LoVo (cell line): Measurements from ENCODE around the gene GRPEL1.
"Not testable (repeated sequence)": the region's sequence is repeated elsewhere in the genome, so short reads cannot be mapped to it uniquely, and the experiment has no call there.

ENCODE experiments used
- DNase-seq: peaks from one replicate; pipeline ENCODE4 v3.0.0-alpha.2; 2016; ENCODE audit warnings: low spot score

Gene GRPEL1

DNA sequence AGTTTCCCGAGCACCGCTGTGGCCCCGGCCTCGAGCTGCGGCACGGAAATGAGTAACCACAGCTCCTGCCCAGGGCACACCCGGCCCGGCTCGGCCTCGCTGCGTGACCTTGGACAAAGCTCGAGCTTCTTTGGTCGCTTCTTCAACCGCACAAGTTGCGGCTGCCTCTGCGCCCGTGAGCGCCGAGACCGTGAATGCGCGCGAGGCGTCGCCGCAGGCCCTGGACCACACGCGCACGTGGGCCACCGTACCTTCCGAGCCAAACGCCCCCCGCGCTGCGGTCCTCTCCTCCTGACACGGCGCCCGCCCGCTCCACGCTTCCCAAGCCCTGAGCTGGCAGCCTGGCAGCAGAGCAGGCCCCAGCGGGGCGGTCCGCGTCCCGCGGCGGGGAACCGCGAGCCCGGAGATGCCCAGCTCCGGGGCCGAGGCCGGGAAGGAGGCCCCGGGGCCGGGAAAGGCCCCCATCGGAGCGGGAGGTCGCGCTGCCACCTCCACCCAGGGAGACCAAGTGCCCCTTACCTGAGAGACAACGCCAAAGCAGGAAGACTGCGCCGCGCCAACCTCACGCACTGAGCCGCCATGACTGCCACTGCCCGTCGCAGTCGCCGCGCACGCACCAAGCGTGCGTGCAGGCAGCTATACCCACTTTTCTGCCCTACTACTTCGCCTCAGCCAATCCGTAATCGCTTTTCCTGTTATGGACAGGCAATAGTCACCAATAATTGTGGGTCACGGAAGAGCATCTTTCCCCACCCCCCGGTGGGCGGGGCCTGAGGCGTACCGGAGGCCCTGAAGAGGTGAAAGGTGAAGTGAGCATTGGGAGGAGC, at the start of gene GRPEL1:
TSS of gene GRPEL1 (minus strand) at position 613 of the 827 bp plus-strand sequence. CDS start at position 581, 32 bp downstream.
- peak; percentile 99 for DNase-seq

DNA sequence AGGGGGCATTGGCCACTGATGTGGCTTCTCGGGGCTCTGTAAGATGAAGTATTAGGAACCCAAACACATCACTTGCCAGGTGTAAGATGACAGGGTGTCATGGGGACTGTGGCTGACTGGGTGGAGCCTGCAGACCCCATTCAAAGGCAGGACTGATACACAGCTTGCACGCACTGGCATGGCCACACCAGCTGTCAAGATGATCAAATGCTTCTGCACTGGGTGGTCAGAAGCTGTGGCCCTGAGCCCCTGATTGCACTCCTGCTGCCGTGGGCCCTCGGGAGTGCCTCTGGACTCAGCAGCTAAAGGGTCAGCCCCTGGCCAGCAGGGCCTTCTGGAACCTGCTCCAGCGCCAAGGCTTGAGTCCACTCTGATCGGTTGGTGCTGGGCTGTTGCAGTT, 48.8 kb upstream of the GRPEL1 start:
- DNase-seq, result no peak

DNA sequence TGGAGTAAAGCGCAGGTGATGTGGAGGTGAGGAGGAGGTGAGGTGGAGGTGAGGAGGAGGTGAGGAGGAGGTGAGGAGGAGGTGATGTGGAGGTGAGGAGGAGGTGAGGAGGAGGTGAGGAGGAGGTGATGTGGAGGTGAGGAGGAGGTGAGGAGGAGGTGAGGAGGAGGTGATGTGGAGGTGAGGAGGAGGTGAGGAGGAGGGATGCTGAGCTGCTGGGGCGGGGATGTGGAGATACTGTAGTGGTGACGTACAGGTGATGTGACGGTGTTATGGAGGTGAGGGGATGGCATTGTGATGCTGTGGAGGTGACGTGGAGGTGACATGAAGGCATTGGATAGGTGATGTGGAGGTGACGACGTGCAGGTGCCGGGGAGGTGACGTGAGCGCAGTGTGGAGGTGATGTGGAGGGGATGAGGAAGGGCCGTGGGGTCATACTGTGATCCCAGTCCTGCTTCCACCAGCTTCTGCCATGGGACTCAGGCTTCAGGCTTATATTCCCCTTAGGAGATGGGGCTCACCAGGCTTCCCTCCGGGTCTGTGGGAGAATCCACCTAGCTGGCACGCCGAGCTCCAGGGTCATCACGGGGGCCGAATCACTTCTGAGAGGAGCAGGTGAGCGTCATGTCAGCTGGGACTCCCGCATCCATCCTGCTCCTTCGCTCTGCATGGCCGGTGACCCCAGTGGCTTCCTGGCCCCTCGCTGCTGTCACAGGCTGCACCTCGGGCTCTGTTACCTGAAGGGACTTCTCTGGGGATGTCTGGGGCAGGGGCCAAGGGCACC, 47.9 kb upstream of the GRPEL1 start:
- no peak for DNase-seq

DNA sequence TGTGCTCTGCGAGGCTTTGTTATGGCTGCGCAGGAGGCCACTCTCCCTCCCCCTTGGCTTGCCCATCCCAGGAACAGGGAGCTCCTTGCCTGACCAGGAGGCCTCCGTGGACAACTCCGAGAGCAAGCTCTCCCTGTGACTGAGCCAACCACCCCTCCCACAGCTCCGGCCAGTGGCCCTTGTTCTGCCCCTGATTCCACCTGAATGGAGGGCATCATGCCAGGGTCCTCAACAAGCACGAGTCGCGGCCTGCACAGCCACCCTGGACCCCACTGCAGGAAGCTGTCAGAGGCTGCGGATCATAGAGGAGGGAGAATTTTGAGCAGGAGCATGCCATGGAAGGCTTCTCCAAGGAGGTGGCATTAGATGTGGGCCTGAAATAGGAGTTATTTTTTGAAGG, 44.8 kb upstream of the GRPEL1 start:
- DNase-seq, result no peak

DNA sequence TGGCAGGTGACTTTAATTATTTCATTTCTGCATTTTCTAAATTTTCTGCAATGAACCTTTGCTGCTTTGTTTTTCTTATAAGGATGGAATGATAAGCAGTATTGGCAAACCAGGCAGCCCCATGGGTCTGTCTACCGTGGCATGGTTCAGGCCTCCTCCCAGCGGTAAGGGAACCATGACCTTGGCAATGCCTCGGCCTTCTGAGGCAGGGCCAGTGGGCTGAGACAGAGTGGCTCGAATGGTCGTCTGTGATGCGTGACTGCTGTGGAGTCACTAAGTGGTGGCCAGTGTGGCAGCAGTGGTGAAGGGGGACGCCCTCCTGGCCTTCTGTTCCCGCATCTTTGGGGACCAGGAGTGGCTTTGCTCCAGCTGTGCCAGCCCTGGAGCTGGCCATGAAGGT, 43.6 kb upstream of the GRPEL1 start:
- DNase-seq, result no peak

DNA sequence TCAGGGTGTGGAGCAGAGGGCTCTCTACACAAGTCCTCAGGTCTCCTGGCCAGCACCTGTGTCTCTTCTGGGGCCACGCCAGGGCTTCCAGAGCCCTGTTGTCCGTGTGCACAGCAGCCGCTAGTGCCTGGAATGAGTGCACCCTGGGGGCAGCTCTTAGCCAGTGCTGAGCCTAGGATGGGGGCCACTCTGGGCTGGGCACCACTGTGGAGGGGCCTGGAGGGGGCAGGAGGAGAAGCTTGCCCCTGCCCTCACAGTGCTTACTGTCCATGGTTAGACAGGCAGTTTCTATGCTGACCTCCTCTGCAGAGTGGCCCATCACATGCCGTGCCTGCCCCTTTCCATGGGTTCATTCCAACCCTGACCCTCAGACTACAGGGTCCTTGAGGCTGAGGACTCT, 42.7 kb upstream of the GRPEL1 start:
- no peak for DNase-seq

DNA sequence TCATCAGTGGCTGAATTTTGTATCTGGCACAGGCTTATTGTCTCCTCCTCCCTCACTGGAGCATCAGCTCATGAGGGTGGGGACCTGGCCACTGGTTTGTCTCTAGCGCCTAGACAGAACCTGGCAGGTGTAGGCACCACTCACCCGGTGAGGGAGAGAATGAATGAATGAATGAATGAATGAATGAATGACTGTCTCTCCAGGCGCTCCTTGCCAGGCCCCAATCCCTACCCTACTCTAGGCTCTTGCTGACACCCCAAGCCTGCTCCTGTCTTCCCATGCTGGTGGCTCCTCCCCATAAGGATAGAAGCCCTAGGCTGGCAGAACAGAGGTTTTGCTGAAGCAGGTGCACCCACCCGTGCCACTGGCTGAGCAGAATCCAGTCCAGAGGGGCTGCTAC, 41.3 kb upstream of the GRPEL1 start:
- no peak for DNase-seq

DNA sequence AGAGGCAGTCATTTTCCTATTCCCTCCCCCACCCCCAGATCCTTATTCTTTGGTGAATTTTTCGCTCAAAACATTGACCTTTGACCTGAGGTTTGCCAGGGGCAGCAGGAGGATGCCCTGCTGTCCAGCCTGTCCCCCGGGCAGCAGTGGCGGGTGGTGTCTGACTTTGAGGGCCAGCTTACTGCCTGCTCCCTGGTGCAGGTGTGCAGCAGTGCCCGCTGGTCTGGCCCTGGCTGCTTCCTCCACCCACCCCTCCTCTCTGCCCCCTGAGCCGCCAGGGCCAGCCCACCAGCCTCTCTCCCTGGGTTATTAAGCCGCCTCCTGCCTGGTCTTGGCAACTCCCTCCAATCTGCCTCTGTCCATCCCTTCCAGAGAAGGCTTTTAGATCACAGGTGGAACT, 40.8 kb upstream of the GRPEL1 start:
- DNase-seq, result no peak

DNA sequence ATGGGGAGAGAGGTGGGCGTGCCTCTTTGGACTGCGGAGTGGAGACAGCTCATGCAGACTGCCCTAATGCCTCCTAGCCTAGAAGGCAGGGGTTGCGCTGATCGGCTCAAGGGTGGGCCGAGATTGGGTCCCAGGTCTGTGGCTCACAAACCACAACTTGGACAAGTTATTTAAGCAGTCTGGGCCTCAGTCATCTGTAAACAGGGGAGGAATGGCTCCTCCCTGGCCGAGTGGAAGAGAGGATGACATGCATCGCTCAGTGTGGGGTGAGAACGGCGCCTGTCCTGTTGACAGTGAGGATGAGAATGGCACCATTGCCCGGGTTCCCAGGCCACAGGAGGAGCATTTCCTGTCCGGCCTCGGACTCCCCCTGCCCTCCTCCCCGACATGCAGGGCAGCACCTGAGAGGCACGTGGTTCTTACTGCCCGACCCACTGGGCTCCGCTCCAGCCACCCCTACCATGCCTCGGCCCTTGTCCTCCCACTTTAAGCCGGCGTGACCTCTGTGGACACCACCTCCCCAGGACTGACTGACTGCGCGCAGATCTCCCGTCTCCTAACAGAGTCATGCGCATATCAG, 40.3 kb upstream of the GRPEL1 start:
- DNase-seq, result no peak

DNA sequence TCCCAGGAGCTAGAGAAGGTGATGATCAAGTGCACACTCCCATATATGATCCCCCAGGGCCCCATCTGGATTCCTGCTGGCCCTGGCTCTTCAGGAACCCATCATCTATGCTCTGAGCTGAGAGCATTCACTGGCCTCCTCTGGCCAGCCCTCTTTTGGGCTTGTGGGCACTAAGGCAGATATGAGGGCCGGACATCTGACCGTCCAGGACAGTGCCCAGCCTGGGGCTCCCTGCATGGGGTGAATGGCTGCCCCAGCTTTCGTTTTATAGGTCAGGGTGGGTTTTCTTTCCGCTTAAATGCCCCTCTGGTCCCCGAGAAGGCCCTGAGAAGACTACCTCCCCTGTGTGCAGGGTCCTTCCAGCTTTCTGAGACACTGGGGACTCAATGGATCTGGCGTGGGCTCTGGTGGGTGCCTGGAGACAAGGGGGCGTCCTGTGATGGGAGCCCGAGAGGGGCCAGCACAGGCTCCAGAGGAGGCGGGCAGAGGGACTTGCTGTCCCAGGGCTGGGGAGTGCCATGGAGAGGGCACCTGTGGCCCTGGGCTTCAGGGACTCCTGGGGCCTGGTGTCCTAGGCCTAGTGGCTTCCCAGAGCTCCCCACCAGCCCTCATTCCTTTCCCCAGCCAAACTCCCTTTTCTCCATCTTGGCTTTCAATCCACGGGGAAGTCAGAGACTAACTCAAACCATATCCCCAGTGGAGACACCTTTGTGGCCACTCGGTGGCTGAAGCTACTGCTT, 39.5 kb upstream of the GRPEL1 start:
- no peak for DNase-seq

DNA sequence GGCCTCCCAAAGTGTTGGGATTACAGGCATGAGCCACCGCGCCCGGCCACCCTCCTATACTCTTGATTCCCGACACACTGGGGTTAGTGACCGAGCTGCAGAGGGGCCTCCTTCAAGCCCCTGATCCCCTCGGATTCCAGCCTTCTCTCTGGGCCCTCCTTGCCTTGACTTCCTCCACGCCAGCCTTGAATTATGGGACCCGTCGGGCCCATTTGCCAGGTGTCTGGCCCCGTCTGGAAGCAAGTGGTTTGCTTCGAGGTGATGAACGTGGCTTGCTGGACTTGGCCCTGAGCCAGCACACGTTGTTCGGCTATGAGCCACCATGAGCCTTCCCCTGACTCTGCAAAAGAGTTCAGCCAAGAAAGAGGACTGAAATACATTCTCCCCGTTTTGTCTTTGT, 37.4 kb upstream of the GRPEL1 start:
- DNase-seq, result no peak

DNA sequence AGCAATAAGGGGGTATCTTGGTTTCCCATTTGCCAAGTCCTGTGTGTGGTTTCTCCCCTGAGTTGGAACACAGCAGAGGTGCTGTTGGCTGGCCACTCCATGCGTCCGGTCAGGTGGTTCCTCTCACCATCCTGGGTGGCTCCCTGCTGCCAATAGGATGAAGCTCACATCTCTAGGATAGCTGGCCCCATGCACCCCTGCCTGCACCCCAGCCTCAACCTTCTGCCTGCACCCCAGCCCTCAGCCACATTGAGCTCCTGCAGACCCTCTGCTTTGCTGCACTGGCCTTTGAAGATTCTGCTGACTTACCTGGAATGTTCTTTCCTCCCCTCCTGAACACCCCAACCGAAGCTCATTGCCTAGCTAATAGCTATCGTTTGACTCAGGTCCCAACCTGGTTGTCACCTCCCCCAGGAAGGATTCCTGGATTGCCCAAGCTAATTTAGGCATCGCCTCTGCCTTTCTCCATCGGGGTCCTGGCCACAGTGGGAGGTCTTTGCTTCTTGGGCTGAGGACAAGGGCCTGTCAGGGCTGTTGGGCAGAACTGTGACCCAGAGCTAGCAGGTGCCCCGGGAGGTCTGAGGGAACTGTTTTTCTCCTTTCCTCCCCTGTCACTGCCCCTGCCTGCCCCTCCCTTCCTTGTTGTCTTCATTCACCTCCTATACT, 36.6 kb upstream of the GRPEL1 start:
- DNase-seq, result no peak

DNA sequence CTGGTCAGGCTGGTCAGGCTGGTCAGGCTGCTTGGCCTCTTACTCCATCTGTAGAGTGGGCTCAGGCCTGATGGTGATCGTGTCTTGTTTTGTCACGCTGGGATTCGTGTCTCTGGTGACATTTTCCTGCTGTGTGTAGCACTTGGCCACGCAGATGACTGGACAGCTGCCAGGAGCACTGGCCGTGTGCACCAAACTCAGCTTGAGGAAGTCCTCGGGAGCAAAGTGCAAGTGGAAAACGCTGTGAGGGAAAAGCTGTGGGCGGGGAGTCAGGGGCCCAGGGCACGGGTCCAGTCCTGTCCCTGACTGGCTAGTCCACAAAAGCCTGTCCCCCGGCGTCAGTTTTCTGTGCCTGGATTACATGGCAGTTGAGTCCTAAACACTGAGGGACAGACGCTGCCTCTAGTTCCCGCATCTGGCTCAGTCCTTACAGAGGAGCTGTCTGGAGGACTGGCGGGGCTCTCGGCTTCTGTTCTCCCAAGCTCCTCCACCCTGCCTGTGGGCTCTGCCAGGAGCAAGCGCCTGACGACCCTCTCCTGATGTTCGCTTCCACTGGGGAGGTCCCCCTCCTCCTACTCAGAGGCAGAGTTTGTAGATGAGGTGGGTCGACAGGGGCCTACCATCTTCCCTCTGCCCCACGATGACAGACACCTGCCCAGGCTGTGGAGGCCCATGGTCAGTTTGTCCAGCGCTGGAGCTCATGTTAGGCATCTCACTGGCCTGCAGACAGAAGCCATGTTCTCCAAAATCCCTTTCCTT, 35.9 kb upstream of the GRPEL1 start:
- peak; percentile 58 for DNase-seq

DNA sequence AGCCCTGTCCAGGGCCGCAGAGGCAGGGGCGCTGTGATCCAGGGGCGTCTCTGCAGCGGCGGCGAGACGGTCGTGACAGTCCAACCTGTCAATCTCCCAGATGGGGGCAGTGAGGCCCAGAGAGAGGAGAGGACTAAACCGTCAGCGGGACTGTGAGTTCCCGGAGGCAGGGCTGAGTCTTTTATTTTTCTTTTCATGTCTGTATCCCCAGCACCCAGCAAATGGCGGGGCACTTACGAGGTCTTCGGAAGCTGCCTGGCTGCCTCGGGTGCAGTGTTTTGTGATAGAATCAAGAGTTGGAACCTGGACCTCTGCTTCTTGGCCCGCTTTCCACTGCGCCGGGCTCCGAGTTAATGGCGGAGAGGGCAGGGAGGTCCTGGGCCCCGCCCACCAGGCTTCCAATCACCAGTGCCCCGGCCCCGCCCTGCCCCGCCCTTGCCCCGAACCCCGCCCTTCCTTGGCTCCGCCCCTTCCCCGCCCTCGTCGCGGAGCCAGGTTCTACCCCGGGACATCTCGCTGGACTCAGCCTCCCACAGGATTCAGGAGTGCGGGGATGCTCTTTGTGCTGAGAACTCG, 35.3 kb upstream of the GRPEL1 start:
- peak; percentile 88 for DNase-seq

DNA sequence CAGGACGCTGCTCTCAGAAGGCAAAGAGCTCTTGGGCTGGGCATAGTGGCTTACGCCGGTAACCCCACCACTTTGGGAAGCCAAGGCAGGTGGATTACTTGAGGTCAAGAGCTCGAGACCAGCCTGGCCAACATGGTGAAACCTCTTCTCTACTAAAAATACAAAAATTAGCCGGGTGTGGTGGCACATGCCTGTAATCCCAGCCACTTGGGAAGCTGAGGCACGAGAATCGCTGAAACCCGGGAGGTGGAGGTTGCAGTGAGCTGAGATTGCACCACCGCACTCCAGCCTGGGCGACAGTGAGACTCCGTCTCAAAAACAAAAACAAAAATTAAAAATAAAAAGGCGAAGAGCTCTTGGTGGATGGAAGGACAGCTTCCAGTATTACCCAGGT, 34.6 kb upstream of the GRPEL1 start:
- not testable (repeated sequence) for DNase-seq

DNA sequence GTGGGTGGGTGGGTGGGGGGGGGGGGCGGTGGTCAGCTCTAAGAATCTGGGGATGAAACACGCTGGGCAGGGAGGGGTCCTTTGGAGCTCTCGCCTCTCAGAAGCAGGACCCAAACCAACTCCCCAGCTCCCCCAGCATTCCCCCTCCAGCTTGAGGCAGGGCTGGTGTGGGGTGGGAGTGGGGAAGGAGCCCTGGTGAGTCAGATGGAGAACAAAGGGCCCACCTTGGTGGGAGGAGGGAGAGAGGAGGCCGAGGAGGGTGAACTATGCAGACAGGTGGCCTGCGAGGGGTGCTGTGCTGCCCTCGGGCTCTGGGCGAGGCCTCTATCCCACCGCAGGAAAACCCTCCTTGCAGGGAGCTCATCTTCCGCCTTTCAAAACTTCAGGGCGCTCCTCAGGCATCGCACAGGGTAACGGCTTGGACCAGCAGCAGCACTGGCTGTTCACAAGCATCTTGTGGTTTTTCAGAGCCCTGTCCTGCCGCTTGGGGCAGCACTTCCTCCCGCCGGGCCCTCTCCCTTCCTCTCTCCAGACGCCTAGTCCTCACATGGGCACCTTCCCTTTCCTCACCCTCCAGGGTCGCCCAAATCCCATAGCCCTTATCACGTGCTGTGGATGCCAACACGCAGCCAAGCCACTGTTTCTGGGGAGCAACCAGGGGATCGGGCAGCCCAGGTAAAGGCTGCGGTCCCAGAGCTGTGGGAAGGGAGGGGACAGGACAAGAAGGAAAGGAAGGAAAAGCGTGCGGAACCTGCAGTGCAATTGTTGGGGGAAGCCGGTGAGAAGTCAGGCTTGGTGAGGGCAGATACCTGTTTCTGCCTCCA, 34.0 kb upstream of the GRPEL1 start:
- peak; percentile 68 for DNase-seq

DNA sequence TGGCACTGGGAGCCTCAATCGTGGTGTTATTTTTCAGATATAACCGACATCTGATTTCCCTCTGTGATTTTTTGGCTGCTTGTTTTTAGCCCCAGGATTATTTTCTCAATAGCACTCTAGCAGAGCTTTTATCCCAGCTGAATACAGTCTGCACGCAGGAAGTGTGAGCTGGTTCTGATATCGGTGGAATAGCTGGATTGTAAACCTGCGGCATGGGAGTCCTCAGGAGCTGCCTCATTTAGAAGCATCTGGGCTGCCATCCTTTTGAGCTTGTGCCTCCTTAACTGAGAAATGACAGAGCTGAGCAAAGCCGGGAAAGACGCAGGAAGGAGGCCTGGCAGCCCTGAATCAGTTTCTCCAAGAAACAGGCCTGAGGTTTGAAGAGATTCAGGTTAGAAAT, 28.4 kb upstream of the GRPEL1 start:
- no peak for DNase-seq

DNA sequence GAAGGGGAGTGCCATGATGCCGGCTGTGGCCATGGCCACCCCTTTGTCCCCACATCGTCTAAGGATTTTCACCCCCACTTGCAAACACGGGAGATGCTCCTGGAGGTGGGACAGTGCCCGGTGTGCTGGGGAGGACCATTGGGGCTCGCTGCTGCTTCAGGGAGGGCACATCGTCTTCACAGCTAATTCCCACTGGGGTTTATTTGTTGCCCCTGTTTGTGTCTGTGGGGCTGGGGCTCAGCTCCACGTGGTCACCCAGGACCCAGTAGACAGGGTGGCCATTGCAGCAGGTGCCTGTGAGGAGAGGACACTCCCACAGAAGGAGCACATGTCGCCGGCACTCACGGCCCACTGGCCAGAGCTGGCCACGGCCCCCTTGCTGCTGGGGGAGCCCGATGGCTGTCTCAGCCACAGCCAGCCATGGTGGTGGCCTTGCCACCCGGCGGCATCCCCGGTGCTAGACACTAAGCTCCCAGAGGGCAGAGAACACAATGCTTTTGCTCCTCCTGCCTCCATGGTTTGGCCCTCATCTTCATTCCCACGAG, 27.8 kb upstream of the GRPEL1 start:
- no peak for DNase-seq

DNA sequence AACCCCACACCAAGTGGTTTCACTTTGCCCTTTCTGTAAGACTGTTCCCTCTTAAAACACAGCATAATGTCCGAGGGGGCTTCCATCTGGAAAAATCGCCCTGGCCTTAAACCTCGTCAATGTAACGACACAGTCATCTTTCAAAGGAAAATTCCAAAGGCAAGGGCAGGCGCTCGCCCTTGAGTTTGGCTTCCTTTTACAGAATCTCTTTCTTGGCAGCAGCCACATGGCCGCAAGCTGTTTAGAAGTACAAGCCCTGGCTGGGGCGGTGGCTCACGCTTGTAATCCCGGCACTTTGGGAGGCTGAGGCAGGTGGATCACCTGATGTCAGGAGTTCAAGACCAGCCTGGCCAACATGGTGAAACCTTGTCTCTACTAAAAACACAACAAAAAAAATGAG, 27.1 kb upstream of the GRPEL1 start:
- DNase-seq, result no peak

DNA sequence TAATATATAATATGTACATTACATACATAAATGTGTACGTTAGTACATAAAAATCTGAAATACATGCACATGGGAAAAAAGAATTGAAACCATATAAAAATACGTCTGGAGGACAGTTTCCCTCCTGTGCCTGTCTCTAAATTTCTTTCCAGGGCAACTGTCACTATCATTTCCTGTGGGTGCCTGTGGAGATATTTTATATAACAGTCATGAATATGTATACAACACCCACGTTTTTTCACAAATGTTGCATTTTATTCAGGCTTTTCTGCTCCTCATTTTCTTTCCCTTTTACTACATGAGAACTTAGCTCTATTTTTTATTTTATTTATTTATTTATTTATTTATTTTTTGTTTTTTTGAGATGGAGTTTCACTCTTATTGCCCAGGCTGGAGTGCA, 24.2 kb upstream of the GRPEL1 start:
- no peak for DNase-seq
